K562 treated with DMSO at 1 percent for 24 hours (cell line): ENCODE measurements around the gene KIF14. TPM values are rescaled to one million over a fixed set of nuclear protein-coding genes. Genes with fewer than 3 reads are reported as not detected.

Experiments
- total RNA-seq: library from RNA; unstranded; fragments of 300-600 nt; gene quantifications from 2 replicates; pipeline ENCODE4 v1.2.3, GENCODE V29; 2022; ENCODE audit warnings: low read depth; ENCODE audit not compliant: insufficient read depth

The KIF14 gene, protein sequence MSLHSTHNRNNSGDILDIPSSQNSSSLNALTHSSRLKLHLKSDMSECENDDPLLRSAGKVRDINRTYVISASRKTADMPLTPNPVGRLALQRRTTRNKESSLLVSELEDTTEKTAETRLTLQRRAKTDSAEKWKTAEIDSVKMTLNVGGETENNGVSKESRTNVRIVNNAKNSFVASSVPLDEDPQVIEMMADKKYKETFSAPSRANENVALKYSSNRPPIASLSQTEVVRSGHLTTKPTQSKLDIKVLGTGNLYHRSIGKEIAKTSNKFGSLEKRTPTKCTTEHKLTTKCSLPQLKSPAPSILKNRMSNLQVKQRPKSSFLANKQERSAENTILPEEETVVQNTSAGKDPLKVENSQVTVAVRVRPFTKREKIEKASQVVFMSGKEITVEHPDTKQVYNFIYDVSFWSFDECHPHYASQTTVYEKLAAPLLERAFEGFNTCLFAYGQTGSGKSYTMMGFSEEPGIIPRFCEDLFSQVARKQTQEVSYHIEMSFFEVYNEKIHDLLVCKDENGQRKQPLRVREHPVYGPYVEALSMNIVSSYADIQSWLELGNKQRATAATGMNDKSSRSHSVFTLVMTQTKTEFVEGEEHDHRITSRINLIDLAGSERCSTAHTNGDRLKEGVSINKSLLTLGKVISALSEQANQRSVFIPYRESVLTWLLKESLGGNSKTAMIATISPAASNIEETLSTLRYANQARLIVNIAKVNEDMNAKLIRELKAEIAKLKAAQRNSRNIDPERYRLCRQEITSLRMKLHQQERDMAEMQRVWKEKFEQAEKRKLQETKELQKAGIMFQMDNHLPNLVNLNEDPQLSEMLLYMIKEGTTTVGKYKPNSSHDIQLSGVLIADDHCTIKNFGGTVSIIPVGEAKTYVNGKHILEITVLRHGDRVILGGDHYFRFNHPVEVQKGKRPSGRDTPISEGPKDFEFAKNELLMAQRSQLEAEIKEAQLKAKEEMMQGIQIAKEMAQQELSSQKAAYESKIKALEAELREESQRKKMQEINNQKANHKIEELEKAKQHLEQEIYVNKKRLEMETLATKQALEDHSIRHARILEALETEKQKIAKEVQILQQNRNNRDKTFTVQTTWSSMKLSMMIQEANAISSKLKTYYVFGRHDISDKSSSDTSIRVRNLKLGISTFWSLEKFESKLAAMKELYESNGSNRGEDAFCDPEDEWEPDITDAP (N-terminal part only)
- total RNA-seq, result 8.6 and 11.2 TPM in 2 replicates

GRCh38 chr1:200620273-200621131 is at the start of gene KIF14:
TSS of gene KIF14 (minus strand) at chr1:200620751. CDS start at chr1:200618723, 2,028 bp downstream.

GRCh38 chr1:200669314-200670241 is 49.0 kb upstream of the KIF14 start, which contains the start of gene DDX59:
TSS of gene DDX59 (minus strand) at chr1:200669907. CDS start at chr1:200666740, 3,167 bp downstream.

Other genes with a start within 250 kb of the KIF14 start
- gene ZNF281, start 210.7 kb downstream of the KIF14 start, total RNA-seq, result 12.6 and 15.8 TPM in 2 replicates
- 15.2 and 17.3 TPM in 2 replicates for gene DDX59, start 49.2 kb upstream of the KIF14 start, total RNA-seq
- 5.1 and 7.0 TPM in 2 replicates for gene CAMSAP2, start 118.1 kb upstream of the KIF14 start, total RNA-seq